HepG2 (cell line): Measurements from ENCODE around the gene SCYL1. TPM values are rescaled to one million over a fixed set of nuclear protein-coding genes. Genes with fewer than 3 reads are reported as not detected.
A peak's percentile ranks its signal among the peaks of the same experiment; 100 is the strongest.

Experiments used
- ATF4 ChIP-seq, 2 experiments: fragments of 450-650 bp in 1 of 2; sonication (generic) in 1 of 2; formaldehyde crosslinking; IDR thresholded peaks; 2 replicates each; pipeline versions ENCODE4 v1.5.0 to v1.8.0; 2020 to 2022; ENCODE audit warnings: mild to moderate bottlenecking in 1 of 2, missing genetic modification reagents in 1 of 2
- DBP ChIP-seq: sonication (generic); formaldehyde crosslinking; IDR thresholded peaks from 2 replicates; pipeline ENCODE4 v1.4.0; 2020; ENCODE audit warnings: missing genetic modification reagents; ENCODE audit errors: not compliant biosample characterization
- DNMT3B ChIP-seq: conservative IDR thresholded peaks from 2 replicates; pipeline ENCODE4 v1.6.1; 2016; ENCODE audit warnings: missing biosample characterization, control low read depth
- GLMP ChIP-seq: sonication (generic); formaldehyde crosslinking; IDR thresholded peaks from 2 replicates; pipeline ENCODE4 v1.9.0; 2021; ENCODE audit warnings: missing genetic modification reagents, mild to moderate bottlenecking, borderline replicate concordance
- HOXA5 ChIP-seq: sonication (generic); formaldehyde crosslinking; IDR thresholded peaks from 2 replicates; pipeline ENCODE4 v1.4.0; 2020; ENCODE audit warnings: missing genetic modification reagents
- KDM4B ChIP-seq: sonication (generic); formaldehyde crosslinking; IDR thresholded peaks from 2 replicates; pipeline ENCODE4 v1.4.0; 2020; ENCODE audit warnings: missing genetic modification reagents
- MAZ ChIP-seq, 2 experiments: sonication (generic) in 1 of 2; formaldehyde crosslinking in 1 of 2; IDR thresholded peaks; 2 replicates each; pipeline versions ENCODE4 v1.5.0 to v1.6.1; 2012 to 2020; ENCODE audit warnings: low read depth in 2 of 2, mild to moderate bottlenecking in 2 of 2, borderline replicate concordance in 1 of 2, improper control_type of control experiment in 1 of 2, low read length in 1 of 2, missing genetic modification reagents in 1 of 2, moderate library complexity in 1 of 2
- NFRKB ChIP-seq: fragments of 450-650 bp; IDR thresholded peaks from 2 replicates; pipeline ENCODE4 v1.6.1; 2017
- PAXIP1 ChIP-seq: sonication (generic); formaldehyde crosslinking; conservative IDR thresholded peaks from 2 replicates; pipeline ENCODE4 v1.4.0; 2020; ENCODE audit warnings: mild to moderate bottlenecking, missing genetic modification reagents, moderate library complexity
- PCBP1 ChIP-seq: fragments of 200-400 bp; formaldehyde crosslinking; IDR thresholded peaks from 2 replicates; pipeline ENCODE4 v1.6.1; 2017; ENCODE audit warnings: mild to moderate bottlenecking, low read depth, low read length, borderline replicate concordance
- PHB2 ChIP-seq: fragments of 450-650 bp; IDR thresholded peaks from 2 replicates; pipeline ENCODE4 v1.6.1; 2018; ENCODE audit not compliant: partially characterized antibody
- PRPF4 ChIP-seq: fragments of 200-400 bp; formaldehyde crosslinking; IDR thresholded peaks from 2 replicates; pipeline ENCODE4 v1.6.1; 2016; ENCODE audit warnings: low read length, low read depth; ENCODE audit not compliant: poor library complexity, severe bottlenecking
- RELA ChIP-seq: sonication (generic); formaldehyde crosslinking; IDR thresholded peaks from 2 replicates; pipeline ENCODE4 v1.4.0; 2020; ENCODE audit warnings: missing genetic modification reagents
- SIN3B ChIP-seq: fragments of 150-350 bp; IDR thresholded peaks from 2 replicates; pipeline ENCODE4 v1.6.1; 2014; ENCODE audit warnings: low read length
- SMYD3 ChIP-seq: sonication (generic); formaldehyde crosslinking; IDR thresholded peaks from 2 replicates; pipeline ENCODE4 v1.8.1; 2023; ENCODE audit warnings: mild to moderate bottlenecking, missing genetic modification reagents
- TRIM22 ChIP-seq: fragments of 450-650 bp; IDR thresholded peaks from 2 replicates; pipeline ENCODE4 v1.6.1; 2017
- ZNF232 ChIP-seq: sonication (generic); formaldehyde crosslinking; IDR thresholded peaks from 2 replicates; pipeline ENCODE4 v1.4.0; 2020; ENCODE audit warnings: missing genetic modification reagents, borderline replicate concordance
- ZNF484 ChIP-seq: sonication (generic); formaldehyde crosslinking; IDR thresholded peaks from 2 replicates; pipeline ENCODE4 v1.5.1; 2020; ENCODE audit warnings: mild to moderate bottlenecking, low read depth, missing genetic modification reagents, borderline replicate concordance
- ZNF605 ChIP-seq: sonication (generic); formaldehyde crosslinking; IDR thresholded peaks from 2 replicates; pipeline ENCODE4 v1.8.0; 2022; ENCODE audit warnings: mild to moderate bottlenecking, missing genetic modification reagents
- ZNF709 ChIP-seq: sonication (generic); formaldehyde crosslinking; IDR thresholded peaks from 2 replicates; pipeline ENCODE4 v1.5.0; 2020; ENCODE audit warnings: mild to moderate bottlenecking, missing genetic modification reagents
- ZNF749 ChIP-seq: sonication (generic); formaldehyde crosslinking; IDR thresholded peaks from 2 replicates; pipeline ENCODE4 v1.8.0; 2022; ENCODE audit warnings: mild to moderate bottlenecking, missing genetic modification reagents, moderate library complexity, borderline replicate concordance
- ZNF891 ChIP-seq: sonication (generic); formaldehyde crosslinking; IDR thresholded peaks from 2 replicates; pipeline ENCODE4 v1.5.0; 2020; ENCODE audit warnings: mild to moderate bottlenecking, missing genetic modification reagents
- polyA plus RNA-seq, 8 experiments: library from polyadenylated mRNA; depleted of rRNA in 3 of 8; stranded (reverse) in 7 of 8; unstranded in 1 of 8; fragments of >200 nt; fragmentation: Illumina TruSeq in 4 of 8; extraction: Trizol in 4 of 8; gene quantifications; 2 replicates each; pipeline versions ENCODE4 v1.2.1 to v1.2.3, GENCODE V29; 2011 to 2016; ENCODE audit warnings: low read depth in 4 of 8, missing spikeins in 1 of 8, mixed read lengths in 1 of 8; ENCODE audit not compliant: insufficient read depth in 1 of 8
- total RNA-seq, 5 experiments: library from RNA; depleted of rRNA; stranded (reverse); fragments of >200 nt; fragmentation: Illumina TruSeq; extraction: Trizol; gene quantifications; 2 replicates each; pipeline ENCODE4 v1.2.3, GENCODE V29; 2016; ENCODE audit warnings: low read depth in 1 of 5

The SCYL1 gene
- total and polyA plus RNA-seq, 2 of the 13 experiments (the other 11 are each of a cell fraction or from before 2014, with no cell fraction given), result 65.9 to 103 TPM

- TF ChIP-seq ATF4 (CRISPR knock-in tag; IDR thresholded peaks at IDR 0.05) (no peak), NFRKB (no peak), MAZ (IDR thresholded peaks at IDR 0.05; ENCODE audit: borderline replicate concordance, low read depth, low read length) (no peak), MAZ (CRISPR knock-in tag; IDR thresholded peaks at IDR 0.05; ENCODE audit: low read depth) (peak; percentile 28; the same call in 1 of the 2 replicates), ZNF749 (CRISPR knock-in tag) (no peak), PAXIP1 (CRISPR knock-in tag) (no peak), ZNF605 (CRISPR knock-in tag) (no peak; the same call in 1 of the 2 replicates), ZNF891 (CRISPR knock-in tag) (no peak), GLMP (CRISPR knock-in tag) (no peak), DBP (no peak), SIN3B (no peak), ZNF232 (CRISPR knock-in tag) (no peak; the same call in 1 of the 2 replicates), DNMT3B (CRISPR knock-in tag) (no peak), HOXA5 (CRISPR knock-in tag) (0 out of 2 replicates have a peak, but pooled peaks have one; percentile 22), PRPF4 (no peak), KDM4B (CRISPR knock-in tag) (no peak), PCBP1 (no peak), PHB2 (no peak), TRIM22 (no peak), ZNF709 (peak; percentile 14; the same call in 1 of the 2 replicates), RELA (CRISPR knock-in tag) (no peak), SMYD3 (CRISPR knock-in tag) (no peak), ZNF484 (CRISPR knock-in tag) (no peak)
Measured at GRCh38 chr11:65488273-65489034, 36.4 kb upstream of the SCYL1 start (continued).
